KOPT-K1 (cell line): ENCODE data around the gene FBXO41.
A peak's percentile ranks its signal among the peaks of the same experiment; 100 is the strongest.

Source experiments
- H3K27ac ChIP-seq: fragments of 200-600 bp; sonication (generic); 2 replicates; pipeline ENCODE4 v1.5.1; 2016; ENCODE audit warnings: antibody characterized with exemption, mild to moderate bottlenecking, low read depth, low read length; ENCODE audit not compliant: poor library complexity, severe bottlenecking
- H3K36me3 ChIP-seq: fragments of 200-600 bp; sonication (generic); 2 replicates; pipeline ENCODE4 v1.5.1; 2017; ENCODE audit warnings: antibody characterized with exemption, mild to moderate bottlenecking, low read length, moderate library complexity; ENCODE audit not compliant: insufficient read depth
- H3K9me3 ChIP-seq: fragments of 200-600 bp; sonication (generic); 2 replicates; pipeline ENCODE4 v1.5.1; 2017; ENCODE audit warnings: antibody characterized with exemption, low read length, mild to moderate bottlenecking; ENCODE audit not compliant: insufficient read depth, poor library complexity, severe bottlenecking

Gene FBXO41, protein sequence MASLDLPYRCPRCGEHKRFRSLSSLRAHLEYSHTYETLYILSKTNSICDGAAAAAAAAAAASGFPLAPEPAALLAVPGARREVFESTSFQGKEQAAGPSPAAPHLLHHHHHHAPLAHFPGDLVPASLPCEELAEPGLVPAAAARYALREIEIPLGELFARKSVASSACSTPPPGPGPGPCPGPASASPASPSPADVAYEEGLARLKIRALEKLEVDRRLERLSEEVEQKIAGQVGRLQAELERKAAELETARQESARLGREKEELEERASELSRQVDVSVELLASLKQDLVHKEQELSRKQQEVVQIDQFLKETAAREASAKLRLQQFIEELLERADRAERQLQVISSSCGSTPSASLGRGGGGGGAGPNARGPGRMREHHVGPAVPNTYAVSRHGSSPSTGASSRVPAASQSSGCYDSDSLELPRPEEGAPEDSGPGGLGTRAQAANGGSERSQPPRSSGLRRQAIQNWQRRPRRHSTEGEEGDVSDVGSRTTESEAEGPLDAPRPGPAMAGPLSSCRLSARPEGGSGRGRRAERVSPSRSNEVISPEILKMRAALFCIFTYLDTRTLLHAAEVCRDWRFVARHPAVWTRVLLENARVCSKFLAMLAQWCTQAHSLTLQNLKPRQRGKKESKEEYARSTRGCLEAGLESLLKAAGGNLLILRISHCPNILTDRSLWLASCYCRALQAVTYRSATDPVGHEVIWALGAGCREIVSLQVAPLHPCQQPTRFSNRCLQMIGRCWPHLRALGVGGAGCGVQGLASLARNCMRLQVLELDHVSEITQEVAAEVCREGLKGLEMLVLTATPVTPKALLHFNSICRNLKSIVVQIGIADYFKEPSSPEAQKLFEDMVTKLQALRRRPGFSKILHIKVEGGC

DNA sequence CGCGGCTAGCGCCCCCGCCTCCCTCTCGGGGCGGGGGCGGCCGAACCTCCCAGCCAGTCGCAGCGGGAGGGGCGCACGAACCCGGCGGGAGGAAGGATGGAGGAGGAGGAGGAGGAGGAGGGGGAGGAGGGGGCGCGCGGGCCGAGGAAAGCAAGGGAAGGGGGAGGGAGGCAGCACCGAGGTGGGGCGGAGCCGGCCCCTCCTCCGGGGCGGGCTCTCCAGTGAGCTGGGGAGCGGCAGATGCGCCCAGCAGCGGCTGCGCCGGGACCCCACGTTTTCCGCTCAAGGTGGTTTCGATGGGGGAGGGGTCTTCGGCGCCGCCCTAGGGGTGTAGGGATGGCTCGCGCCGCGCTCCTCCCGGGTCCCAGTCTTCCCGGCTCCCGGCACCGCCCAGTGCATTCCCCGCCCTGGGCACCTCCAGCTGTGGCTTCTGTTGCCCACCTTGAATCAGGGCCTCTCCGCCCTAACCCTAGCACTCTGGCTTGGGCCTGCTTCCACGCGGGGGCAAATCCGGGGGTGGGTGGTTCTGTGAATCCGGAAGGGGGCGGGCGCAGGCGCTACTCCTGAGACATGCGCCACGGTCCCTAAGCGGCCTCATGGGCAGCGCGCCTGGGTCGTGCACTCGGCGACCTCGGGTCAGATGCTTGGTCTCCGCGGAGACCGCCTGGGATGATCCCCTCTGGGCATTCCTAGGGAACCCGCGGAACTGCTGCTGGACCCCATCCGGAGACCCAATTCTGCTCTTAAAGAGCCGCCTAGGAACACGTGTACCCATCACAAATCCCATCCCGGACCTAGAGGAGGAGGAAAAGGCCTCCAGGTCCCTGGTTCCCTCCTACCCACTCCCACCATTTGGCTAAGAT, at the start of gene FBXO41:
TSS of gene FBXO41 (minus strand) at position 183 of the 863 bp plus-strand sequence. CDS start 14,848 bp downstream, outside the sequence.
- Histone ChIP-seq H3K27ac (peak within 1 kb of the TSS; percentile 79), H3K36me3 (peaks cover 17% of the 10 kb centered on the region), H3K9me3 (no peaks in the 10 kb centered on the region)

DNA sequence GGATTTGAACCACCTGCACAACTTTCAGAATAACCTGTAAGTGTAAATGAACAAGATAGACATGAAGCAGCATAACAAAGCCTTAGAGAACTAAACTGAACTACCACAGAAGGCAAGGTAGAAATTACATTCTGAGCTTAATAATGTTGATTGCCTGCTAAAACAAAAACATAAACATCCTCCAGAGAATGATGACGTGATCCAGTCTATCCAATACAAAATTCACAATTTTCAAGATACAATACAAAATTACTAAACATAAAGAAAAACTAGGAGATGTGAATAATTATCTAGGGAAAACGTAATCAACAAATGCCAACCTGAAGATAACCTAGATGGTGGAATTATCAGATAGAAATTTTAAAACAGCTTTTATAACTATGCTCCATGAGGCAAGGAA, 49.8 kb upstream of the FBXO41 start:
- peak overlapping the region; percentile 13 for H3K27ac ChIP-seq
- no peaks in the 10 kb centered on the region for H3K36me3 ChIP-seq
- peaks cover 10% of the 10 kb centered on the region for H3K9me3 ChIP-seq

- Histone ChIP-seq H3K9me3 (peaks cover 10% of the 10 kb centered on the region), H3K36me3 (no peaks in the 10 kb centered on the region), H3K27ac (peak overlapping the region; percentile 13)
Observed at GRCh38 chr2:73333564-73333963, 49.3 kb upstream of the FBXO41 start.

- H3K9me3 ChIP-seq = no peaks in the 10 kb centered on the region
- H3K27ac ChIP-seq = no peak overlapping the region
- no peaks in the 10 kb centered on the region for H3K36me3 ChIP-seq
Observed at GRCh38 chr2:73324126-73324725, 39.9 kb upstream of the FBXO41 start.

DNA sequence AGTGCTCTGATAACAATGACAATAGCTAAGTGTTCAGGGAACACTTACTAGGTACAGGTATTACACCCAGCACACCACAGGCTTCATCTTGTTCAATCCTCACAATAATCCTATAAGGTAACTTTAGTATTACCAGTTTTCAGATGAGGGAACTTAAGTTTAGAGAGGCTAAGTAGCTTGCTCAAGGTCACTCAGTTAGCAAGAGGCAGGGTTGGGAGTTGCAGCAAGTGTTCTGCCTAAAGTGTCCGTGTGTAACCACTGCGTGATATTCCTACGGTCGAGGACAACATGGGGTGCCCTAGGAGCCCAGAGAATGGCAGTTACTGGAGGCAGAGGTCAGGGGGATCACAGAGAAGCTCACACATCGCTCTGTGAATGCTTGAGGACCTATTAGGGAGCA, 39.3 kb upstream of the FBXO41 start:
- Histone ChIP-seq H3K27ac (no peak overlapping the region), H3K36me3 (no peaks in the 10 kb centered on the region), H3K9me3 (no peaks in the 10 kb centered on the region)

GRCh38 chr2:73314441-73314840, 30.2 kb upstream of the FBXO41 start:
- Histone ChIP-seq H3K36me3 (no peaks in the 10 kb centered on the region), H3K9me3 (no peaks in the 10 kb centered on the region), H3K27ac (no peak overlapping the region)

DNA sequence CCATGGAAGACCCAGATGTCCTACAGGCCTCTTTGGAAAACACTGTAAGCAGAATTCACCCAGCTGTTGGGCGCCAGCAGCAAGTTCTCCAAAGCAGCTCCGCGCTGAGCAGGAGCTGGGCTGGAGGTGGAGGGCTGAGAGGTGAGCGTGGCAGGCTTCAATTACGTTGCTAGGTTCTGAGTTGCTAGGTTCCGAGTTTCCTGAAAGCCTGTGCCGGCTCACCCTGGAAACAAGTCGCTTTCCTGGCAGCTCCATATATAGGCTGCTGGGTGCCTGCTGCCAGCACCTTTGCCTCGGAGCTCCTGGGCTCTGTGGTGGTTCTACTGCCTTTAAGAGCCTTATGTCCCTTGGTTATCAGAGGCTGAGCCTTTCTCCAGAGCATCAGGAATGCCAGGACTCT, 23.4 kb upstream of the FBXO41 start:
- no peak overlapping the region for H3K27ac ChIP-seq
- no peaks in the 10 kb centered on the region for H3K36me3 ChIP-seq
- no peaks in the 10 kb centered on the region for H3K9me3 ChIP-seq

- Histone ChIP-seq H3K36me3 (no peaks in the 10 kb centered on the region), H3K27ac (no peak overlapping the region), H3K9me3 (no peaks in the 10 kb centered on the region)
Observed at GRCh38 chr2:73301636-73302035, 17.4 kb upstream of the FBXO41 start.

DNA sequence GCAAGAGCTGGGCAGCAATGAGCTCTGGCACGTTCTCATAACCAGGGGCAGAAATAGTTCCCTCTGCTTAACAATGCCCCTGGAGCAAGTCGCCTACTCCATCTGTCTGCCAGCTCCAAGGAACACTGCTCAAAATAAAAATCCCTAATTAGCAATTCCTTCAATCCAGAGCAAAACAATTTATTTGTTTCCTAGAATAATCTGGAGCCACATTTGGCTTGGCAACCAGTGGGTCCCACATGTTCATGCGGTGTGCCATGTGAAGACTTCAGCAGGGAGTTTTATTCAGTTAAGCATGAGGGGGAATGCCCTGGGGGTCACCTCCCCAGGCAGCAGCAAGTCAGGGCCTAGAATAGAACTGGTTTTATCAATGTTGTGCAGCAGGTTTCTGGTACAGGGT, 16.6 kb upstream of the FBXO41 start:
- Histone ChIP-seq H3K36me3 (no peaks in the 10 kb centered on the region), H3K9me3 (no peaks in the 10 kb centered on the region), H3K27ac (no peak overlapping the region)

GRCh38 chr2:73297586-73297985, 13.3 kb upstream of the FBXO41 start:
- no peaks in the 10 kb centered on the region for H3K36me3 ChIP-seq
- no peak overlapping the region for H3K27ac ChIP-seq
- peaks cover 2% of the 10 kb centered on the region for H3K9me3 ChIP-seq

GRCh38 chr2:73297151-73297559, 12.9 kb upstream of the FBXO41 start:
- H3K9me3 ChIP-seq = peaks cover 4% of the 10 kb centered on the region
- no peaks in the 10 kb centered on the region for H3K36me3 ChIP-seq
- H3K27ac ChIP-seq = no peak overlapping the region

GRCh38 chr2:73295751-73296400, 11.6 kb upstream of the FBXO41 start:
- H3K36me3 ChIP-seq = no peaks in the 10 kb centered on the region
- no peak overlapping the region for H3K27ac ChIP-seq
- H3K9me3 ChIP-seq = peaks cover 4% of the 10 kb centered on the region

DNA sequence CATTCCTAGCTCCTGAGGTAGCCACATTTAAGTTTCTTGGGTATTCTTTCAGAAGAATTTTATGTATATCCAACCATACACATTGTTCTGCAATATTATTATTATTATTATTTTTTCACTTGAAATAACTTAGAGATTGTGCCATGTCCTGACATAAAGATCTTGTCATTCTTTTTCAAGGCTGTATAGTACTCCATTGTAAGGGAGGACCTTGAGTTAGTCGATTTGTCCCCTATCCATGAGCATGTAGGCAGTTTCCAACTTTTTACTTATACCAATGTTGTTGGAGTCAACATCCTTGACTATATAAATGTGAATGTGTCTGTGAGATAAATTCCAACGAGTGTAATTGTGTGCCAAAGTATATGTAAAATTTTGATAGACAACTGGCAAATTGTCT, 10.0 kb upstream of the FBXO41 start:
- peaks cover 4% of the 10 kb centered on the region for H3K9me3 ChIP-seq
- no peak overlapping the region for H3K27ac ChIP-seq
- no peaks in the 10 kb centered on the region for H3K36me3 ChIP-seq

DNA sequence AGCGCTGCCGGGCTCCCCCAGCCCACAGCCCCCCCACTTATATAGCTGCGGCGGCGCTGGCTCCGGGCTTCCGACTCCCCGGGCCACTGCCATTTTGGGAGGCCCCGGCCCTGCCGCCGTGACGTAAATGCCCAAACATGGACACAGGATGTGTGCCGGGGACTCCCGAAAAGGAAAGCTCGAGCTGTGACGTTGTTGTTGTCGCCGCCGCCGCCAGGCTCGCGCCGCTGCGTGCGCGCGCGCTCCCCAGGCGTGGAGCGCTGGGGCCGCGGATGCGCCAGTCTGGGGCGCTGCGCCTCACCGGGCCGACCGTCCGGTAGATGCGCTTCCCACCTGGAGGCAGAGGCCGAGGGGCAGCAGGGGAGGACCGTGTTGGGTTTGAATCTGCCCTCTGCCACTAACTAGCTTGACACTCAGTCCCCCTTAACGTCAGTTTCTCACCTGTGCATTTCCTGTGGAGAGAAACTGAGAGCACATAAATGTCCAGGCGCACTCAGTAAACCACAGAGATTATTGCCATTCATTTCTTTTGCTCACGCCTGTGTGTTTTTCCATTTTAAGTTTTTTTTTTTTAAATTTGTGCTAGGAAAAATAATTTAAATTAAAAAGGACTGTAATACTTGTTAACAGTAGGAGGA, 9.4 kb upstream of the FBXO41 start, which contains the start of gene EGR4:
TSS of gene EGR4 (minus strand) at position 15 of the 638 bp plus-strand sequence. CDS start 231 bp downstream, outside the sequence.
- no peak within 1 kb of the TSS for H3K27ac ChIP-seq
- H3K9me3 ChIP-seq = peaks cover 4% of the 10 kb centered on the region
- no peaks in the 10 kb centered on the region for H3K36me3 ChIP-seq
